GM12878 (cell line): ENCODE data around the gene TARBP1. TPM values are rescaled to one million over a fixed set of nuclear protein-coding genes. Genes with fewer than 3 reads are reported as not detected.

Source experiments
- ATAC-seq: fragments of 200-7000 bp; cut with Tn5 transposase; 3 replicates; pipeline ENCODE4 v1.9.1; 2020; ENCODE audit warnings: mild to moderate bottlenecking, moderate library complexity
- BruUV-seq: library from RNA; stranded (reverse); fragments of 400-500 nt; replicated peaks from 2 replicates; lab custom pipeline; 2021; lab: Mats Ljungman, UMichigan
- CTCF ChIA-PET: fragments of 300-600 bp; sonication (Branson Sonifier 250); formaldehyde crosslinking; extraction: SDS; loops from one replicate; lab custom pipeline; 2021; ENCODE audit warnings: inconsistent platforms; lab: Yijun Ruan, JAX
- POLR2A ChIA-PET: fragments of 350-600 bp; formaldehyde crosslinking; extraction: SDS; loops from one replicate; lab custom pipeline; 2021; ENCODE audit warnings: inconsistent platforms; lab: Charles Lee
- RAD21 ChIA-PET: fragments of 300-600 bp; sonication (Branson Sonifier 250); formaldehyde crosslinking; loops from one replicate; lab custom pipeline; 2023; ENCODE audit warnings: antibody characterized with exemption; ENCODE audit not compliant: unreplicated experiment; lab: Charles Lee
- SMC1A ChIA-PET: fragments of 300-600 bp; sonication (Branson Sonifier 250); formaldehyde crosslinking; loops from one replicate; lab custom pipeline; 2023; ENCODE audit not compliant: unreplicated experiment, uncharacterized antibody; lab: Charles Lee
- DNase-seq: peaks from one replicate; pipeline ENCODE4 v3.0.0-alpha.2; 2011; ENCODE audit warnings: low read depth, low spot score
- FAIRE-seq: peaks from 3 replicates; lab custom pipeline; 2011; peaks lifted over from hg19 to GRCh38; lab: Jason Lieb, UNC
- H2AFZ ChIP-seq: 2 replicates; pipeline ENCODE4 v1.6.0; 2011; ENCODE audit warnings: low read depth, low read length, control low read depth; ENCODE audit not compliant: control insufficient read depth
- H3K27ac ChIP-seq: 2 replicates; pipeline ENCODE4 v1.5.1; 2011; ENCODE audit warnings: control low read depth; ENCODE audit not compliant: control insufficient read depth, insufficient read depth
- H3K27me3 ChIP-seq, 2 experiments: replicated peaks in 1 of 2; 2 replicates each; pipeline versions ENCODE4 v1.6.0 to v1.6.1; 2011; ENCODE audit warnings: low read length in 1 of 2; ENCODE audit not compliant: control insufficient read depth in 2 of 2, insufficient read depth in 2 of 2
- H3K36me3 ChIP-seq, 2 experiments: 2 replicates each; pipeline ENCODE4 v1.5.1; 2011; ENCODE audit warnings: low read length in 1 of 2; ENCODE audit not compliant: control insufficient read depth in 2 of 2, insufficient read depth in 2 of 2
- H3K4me1 ChIP-seq: 2 replicates; pipeline ENCODE4 v1.6.1; 2011; ENCODE audit warnings: mild to moderate bottlenecking, low read length, moderate library complexity, mixed read lengths; ENCODE audit not compliant: control insufficient read depth, insufficient read depth
- H3K4me2 ChIP-seq: 2 replicates; pipeline ENCODE4 v1.6.0; 2011; ENCODE audit warnings: control low read depth; ENCODE audit not compliant: control insufficient read depth, insufficient read depth
- H3K4me3 ChIP-seq: fragments of 200-600 bp; sonication (generic); 2 replicates; pipeline ENCODE4 v1.5.1; 2016
- H3K79me2 ChIP-seq: 2 replicates; pipeline ENCODE4 v1.6.0; 2011; ENCODE audit warnings: low read length; ENCODE audit not compliant: control insufficient read depth, insufficient read depth
- H3K9ac ChIP-seq: 2 replicates; pipeline ENCODE4 v1.8.0; 2011; ENCODE audit warnings: low read length, control low read depth, mixed read lengths; ENCODE audit not compliant: control insufficient read depth, insufficient read depth
- H3K9me3 ChIP-seq: replicated peaks from 3 replicates; pipeline ENCODE4 v1.5.1; 2011; ENCODE audit warnings: mild to moderate bottlenecking, low read length; ENCODE audit not compliant: control insufficient read depth, insufficient read depth
- H4K20me1 ChIP-seq: 2 replicates; pipeline ENCODE4 v1.6.0; 2011; ENCODE audit not compliant: control insufficient read depth, insufficient read depth
- EED ChIP-seq: sonication (generic); IDR thresholded peaks from 2 replicates; pipeline ENCODE4 v1.6.1; 2016; ENCODE audit warnings: antibody characterized with exemption, low read depth
- ESRRA ChIP-seq: IDR thresholded peaks from 2 replicates; pipeline ENCODE4 v1.6.1; 2012; ENCODE audit warnings: mild to moderate bottlenecking, low read length, improper control_type of control experiment
- ETV6 ChIP-seq, 2 experiments: fragments of 450-650 bp in 1 of 2; IDR thresholded peaks in 1 of 2; conservative IDR thresholded peaks in 1 of 2; 2 replicates each; pipeline ENCODE4 v1.6.1; 2014; ENCODE audit warnings: antibody characterized with exemption in 1 of 2, borderline replicate concordance in 1 of 2, low read depth in 1 of 2, mild to moderate bottlenecking in 1 of 2, moderate library complexity in 1 of 2
- NFYA ChIP-seq: IDR thresholded peaks from 2 replicates; pipeline ENCODE4 v1.6.1; 2011; ENCODE audit warnings: low read depth, mild to moderate bottlenecking, low read length, improper control_type of control experiment, borderline replicate concordance
- NR2F1 ChIP-seq: fragments of 450-650 bp; conservative IDR thresholded peaks from 2 replicates; pipeline ENCODE4 v1.6.1; 2017; ENCODE audit warnings: mild to moderate bottlenecking
- ZNF622 ChIP-seq: fragments of 450-650 bp; IDR thresholded peaks from 2 replicates; pipeline ENCODE4 v1.6.1; 2017; ENCODE audit warnings: mild to moderate bottlenecking, inconsistent platforms
- WGBS: methylation state at CpG from one replicate; pipeline ENCODE4 v1.1.6; 2016; ENCODE audit warnings: low lambda C conversion rate; ENCODE audit not compliant: insufficient replicate concordance, insufficient coverage; ENCODE audit errors: missing lambda C conversion rate; 5-methylcytosine and 5-hydroxymethylcytosine counted together
- in situ Hi-C: fragments of 300-500 bp; cut with MboI; formaldehyde crosslinking; loops from 9 replicates; pipeline ENCODE4 v1.14.3; 2018; ENCODE audit warnings: mixed read lengths
- intact Hi-C: fragments of 100-400 bp; cut with micrococcal nuclease; formaldehyde crosslinking; loops from one replicate; pipeline ENCODE4 v1.14.2; 2022; ENCODE audit not compliant: unreplicated experiment
- polyA plus RNA-seq, 11 experiments: library from polyadenylated mRNA; depleted of rRNA in 4 of 11; unstranded in 6 of 11; stranded (reverse) in 5 of 11; fragments of >200 nt; fragmentation: Nextera tagmentation in 4 of 11; fragmentation: Illumina TruSeq in 1 of 11; extraction: Ambion mirVana in 4 of 11; extraction: Trizol in 1 of 11; gene quantifications; 1 replicate in 1 of 11; 2 replicates in 10 of 11; pipeline versions ENCODE4 v1.2.1 to v1.2.3, GENCODE V29; 2011 to 2016; ENCODE audit warnings: inconsistent platforms in 2 of 11, missing spikeins in 2 of 11, low read depth in 1 of 11
- total RNA-seq, 4 experiments: library from RNA; depleted of rRNA in 3 of 4; stranded (reverse); fragments of >200 nt in 3 of 4; fragmentation: Illumina TruSeq in 1 of 4; extraction: Trizol in 1 of 4; gene quantifications; 2 replicates each; pipeline versions ENCODE4 v1.2.1 to v1.2.3, GENCODE V29; 2013 to 2021
- TF ChIP-seq, protein P1 (sequence below): IDR thresholded peaks from 2 replicates; pipeline ENCODE4 v1.6.1; 2011; ENCODE audit warnings: low read depth, mild to moderate bottlenecking, low read length, moderate library complexity, borderline replicate concordance; ENCODE audit errors: extremely low read depth

TARBP1 gene
- total and polyA plus RNA-seq, 10 of the 15 experiments (the other 5 are each of a cell fraction or from before 2014, with no cell fraction given): 10.8 to 94.4 (median 35.3) TPM

DNA sequence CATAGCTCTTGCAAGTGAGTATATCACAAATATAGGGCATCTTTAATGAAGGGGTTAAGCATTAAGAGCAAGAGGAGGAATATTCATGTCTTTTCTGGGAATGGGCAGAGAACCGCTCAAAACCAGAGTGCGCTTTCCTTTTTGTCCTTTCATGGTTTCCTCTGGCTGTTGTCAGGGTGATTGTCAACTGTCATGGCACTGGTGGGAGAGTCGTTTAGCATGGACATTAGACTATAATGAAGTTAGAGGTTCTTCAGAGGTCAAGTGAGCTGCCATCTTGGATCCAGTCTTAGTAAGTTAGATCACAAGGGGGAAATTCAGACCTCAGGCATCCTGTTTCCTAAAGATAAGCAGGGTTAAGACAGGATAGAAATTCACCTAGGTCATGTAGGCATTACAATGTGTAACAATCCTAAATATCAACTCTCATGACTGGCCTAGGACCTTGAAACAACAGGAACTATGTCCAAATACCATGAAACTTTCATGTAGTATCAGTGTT is 117.8 kb downstream of the TARBP1 start:
- no peaks in the 10 kb centered on the region for H4K20me1 ChIP-seq
- 75% methylated on average over 3 of the region's 3 CpGs for WGBS
- in situ Hi-C loops (no loop called here), intact Hi-C loops (no loop called here)
- FAIRE-seq: no peak
- no peaks in the 10 kb centered on the region for H3K27me3 ChIP-seq
- H3K9me3 ChIP-seq: no peaks in the 10 kb centered on the region
- H3K79me2 ChIP-seq: peaks cover 2% of the 10 kb centered on the region
- no peaks in the 10 kb centered on the region for H3K36me3 ChIP-seq
- no peak for DNase-seq
- no peak for ATAC-seq
- no peaks in the 10 kb centered on the region; the same call in 1 of the 2 replicates for H3K4me1 ChIP-seq
- no peak overlapping the region for H3K4me2 ChIP-seq
- ChIA-PET RAD21 (no interaction called here), POLR2A (no interaction called here), CTCF (interaction anchor here (0.6 to 1.3 kb wide), 3 partner anchors 13 to 939 kb away, joined by 3 read pairs; no protein-coding TSS in a partner anchor), SMC1A (no interaction called here)
- no TSS peak for BruUV-seq
- H3K9ac ChIP-seq: no peak overlapping the region
- TF ChIP-seq EED: no peak
- TF ChIP-seq ESRRA: no peak
- no peak for TF ChIP-seq ETV6 (conservative IDR thresholded peaks at IDR 0.05 in 1 of 2, IDR thresholded peaks at IDR 0.05 in 1 of 2; ENCODE audit: borderline replicate concordance in 1 of 2, low read depth in 1 of 2)
- no peak for TF ChIP-seq ZNF622
- TF ChIP-seq, protein P1, sequence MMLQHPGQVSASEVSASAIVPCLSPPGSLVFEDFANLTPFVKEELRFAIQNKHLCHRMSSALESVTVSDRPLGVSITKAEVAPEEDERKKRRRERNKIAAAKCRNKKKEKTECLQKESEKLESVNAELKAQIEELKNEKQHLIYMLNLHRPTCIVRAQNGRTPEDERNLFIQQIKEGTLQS: no peak
- no peak for TF ChIP-seq NR2F1
- no peak for TF ChIP-seq NFYA
- no peak overlapping the region for H3K4me3 ChIP-seq
- H3K27ac ChIP-seq: no peak overlapping the region
- no peak overlapping the region for H2AFZ ChIP-seq
